Non-pigmented ciliary epithelial cell (primary cell): ENCODE results near the gene ZNF639.

Source experiments
- DNase-seq: peaks from one replicate; pipeline ENCODE4 v3.0.0-alpha.2; 2010; ENCODE audit warnings: low read depth

The ZNF639 gene

GRCh38 chr3:179318876-179319275, 4.0 kb upstream of the ZNF639 start:
- no peak for DNase-seq

DNA sequence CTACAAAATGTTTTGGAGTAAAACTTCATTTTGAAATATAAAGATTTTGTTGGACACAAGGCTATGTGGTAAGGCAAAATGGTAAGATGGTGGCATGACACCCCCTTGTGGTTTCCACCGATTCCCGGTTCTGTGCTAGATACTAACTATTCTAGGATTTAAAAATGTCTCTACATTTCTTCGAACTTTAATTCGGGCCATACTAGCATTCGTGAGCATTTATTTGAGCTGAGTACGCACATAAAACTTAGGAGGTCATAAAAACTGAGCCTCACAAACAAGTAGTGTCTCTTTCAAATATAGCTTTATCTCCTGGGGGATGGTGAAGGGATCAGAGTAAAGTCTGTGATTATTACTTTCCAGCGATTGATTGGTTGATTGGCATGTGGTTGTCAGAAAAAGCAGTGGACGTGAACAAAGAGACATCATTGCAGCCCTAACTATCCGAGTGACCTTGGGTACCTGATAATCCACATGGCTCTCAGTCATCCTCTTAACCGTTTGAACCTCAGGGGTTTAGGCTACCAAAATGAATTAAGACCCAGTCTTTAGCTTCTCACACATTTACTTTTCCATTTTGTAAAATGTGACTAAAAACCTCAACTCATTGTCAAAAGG, 1.1 kb upstream of the ZNF639 start:
- no peak for DNase-seq

DNA sequence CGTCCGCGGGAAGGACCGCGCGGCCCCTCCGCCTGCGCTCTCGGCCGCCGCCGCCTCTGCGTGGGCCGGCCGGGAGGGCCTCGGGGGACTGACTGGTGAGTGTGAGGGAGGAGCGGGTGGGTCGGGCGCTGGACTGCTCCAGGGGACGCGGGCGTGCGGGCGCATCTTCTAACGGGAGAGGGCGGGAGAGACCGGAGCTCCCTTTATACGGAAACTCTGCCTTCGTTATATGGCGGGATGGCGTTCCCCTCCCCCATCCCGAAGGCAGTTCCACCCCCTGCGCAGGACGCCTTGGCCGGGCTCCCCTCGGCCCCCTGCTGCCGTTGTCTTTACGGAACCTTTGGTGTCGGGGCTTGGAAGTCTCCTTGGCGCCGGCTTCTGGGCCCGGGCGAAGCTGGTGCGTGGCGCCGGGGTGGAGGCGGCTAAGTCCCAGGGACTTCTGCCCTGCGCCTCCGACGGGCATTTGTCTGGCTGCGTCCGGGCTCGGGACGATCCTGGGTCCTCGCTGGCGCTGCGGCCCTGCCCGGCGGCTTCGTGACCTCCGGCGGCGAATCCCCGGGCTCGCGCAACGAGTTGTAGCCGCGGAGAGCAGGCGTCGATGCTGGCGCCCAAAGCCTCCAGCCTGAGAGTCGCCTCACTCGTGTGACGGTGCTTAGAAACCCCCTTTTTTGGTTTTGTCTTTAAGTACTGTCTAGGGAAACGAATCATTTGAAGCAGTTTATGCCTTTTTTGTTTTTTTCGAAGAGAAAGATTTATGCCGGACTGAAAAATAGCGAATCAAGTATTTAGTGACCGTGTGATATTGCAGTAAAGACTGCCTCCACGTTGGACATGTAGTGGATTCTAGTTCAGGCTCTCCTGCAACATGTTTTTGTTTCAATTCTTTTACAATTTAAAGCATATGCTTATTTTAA, 623 bp downstream of the ZNF639 start:
- DNase-seq = no peak

DNA sequence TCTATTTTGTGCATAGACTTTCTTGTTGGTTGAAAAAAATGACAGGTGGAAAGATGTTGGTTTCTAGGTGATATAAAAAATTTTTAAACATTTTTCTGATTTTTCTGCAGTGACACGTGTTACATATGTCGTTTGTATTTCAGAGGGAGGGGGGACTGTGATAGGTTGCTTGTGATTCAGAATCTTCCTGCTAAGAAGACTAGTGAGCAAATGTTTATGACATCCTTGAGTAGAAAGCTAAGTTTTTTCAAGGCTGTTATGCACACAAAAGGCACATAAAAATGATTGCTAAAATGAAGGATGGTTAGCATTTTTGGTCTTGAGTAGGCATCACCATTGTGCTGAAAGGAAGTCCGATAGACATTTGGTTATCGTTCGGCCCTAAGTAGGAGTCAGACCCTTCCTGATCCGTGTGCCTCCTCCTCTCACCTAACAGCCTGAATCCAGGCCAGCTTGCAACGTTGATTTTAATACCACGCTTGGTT, 1.5 kb downstream of the ZNF639 start:
- DNase-seq = no peak

GRCh38 chr3:179330438-179330837, 7.6 kb downstream of the ZNF639 start:
- no peak for DNase-seq

GRCh38 chr3:179332240-179332639, 9.4 kb downstream of the ZNF639 start:
- no peak for DNase-seq

- DNase-seq = no peak
Observed at GRCh38 chr3:179333084-179333483, 10.3 kb downstream of the ZNF639 start.

DNA sequence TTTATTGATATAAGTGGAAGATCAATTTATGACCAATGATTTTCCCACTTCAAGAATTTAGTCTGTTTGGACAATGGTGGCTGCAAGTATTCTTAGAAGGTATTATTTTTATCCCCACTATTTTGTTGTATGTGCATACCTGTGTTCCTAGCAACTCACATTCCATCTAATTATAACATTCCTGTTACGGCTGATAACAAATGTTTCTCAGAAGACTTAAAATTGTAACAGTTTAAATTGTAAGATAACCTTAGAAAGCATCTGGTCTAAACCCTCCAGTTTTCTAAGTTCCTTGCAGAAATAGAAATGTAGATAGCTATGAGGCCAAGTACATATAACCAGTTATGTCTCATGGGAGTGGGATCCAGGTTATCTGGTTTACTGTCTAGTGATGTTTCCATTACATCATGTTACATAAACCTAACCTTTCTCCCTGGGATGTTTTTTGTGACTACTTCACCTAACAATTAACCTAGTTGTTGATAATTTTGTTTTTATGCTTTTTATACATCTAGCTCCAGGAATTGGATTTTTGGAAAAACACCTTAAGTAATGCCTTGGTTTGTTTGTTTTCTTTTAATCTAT, 13.6 kb downstream of the ZNF639 start:
- no peak for DNase-seq

DNA sequence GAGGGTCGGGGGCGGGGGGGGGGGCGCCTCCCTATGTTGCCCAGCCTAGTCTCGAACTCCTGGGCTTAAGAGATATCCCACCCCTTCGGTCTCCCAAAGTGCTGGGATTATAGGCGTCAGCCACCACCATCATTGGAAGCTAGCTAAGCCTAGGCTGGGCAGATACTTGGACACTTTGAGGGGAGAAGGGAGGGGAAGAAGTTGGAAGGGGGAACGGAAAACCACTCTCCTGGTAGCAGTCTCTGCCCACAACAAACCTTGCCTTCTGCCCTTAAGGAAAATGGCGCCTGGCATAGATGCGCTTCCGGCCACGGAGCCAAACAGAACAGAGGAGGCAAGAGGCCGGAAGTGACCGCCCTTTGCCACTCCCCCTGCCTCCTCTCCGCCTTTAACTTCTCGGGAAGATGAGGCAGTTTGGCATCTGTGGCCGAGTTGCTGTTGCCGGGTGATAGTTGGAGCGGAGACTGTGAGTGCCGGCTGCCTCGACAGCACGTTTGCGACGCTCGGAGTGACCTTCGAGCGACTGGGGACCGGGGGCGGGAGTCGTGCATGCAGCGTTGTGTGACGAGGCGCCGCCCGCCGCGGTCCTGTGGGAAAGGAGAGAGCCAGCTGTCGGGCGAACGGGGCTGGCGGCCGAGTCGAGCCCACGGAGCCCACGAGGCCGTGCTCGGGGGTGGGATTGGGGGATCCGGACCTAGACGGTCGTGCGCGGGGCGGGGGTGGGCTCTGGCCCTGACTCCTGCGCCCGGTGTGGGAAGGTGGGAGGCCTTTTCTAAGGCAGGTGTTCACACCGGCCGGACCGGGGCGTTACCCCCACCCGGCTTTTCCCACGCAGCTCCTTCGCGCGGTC, 24.7 kb downstream of the ZNF639 start, which contains the start of gene MFN1:
Gene MFN1 (plus strand): TSS at position 365 of the 850 bp plus-strand sequence. CDS start 1,143 bp downstream, outside the sequence.
- peak; percentile 87 for DNase-seq

DNA sequence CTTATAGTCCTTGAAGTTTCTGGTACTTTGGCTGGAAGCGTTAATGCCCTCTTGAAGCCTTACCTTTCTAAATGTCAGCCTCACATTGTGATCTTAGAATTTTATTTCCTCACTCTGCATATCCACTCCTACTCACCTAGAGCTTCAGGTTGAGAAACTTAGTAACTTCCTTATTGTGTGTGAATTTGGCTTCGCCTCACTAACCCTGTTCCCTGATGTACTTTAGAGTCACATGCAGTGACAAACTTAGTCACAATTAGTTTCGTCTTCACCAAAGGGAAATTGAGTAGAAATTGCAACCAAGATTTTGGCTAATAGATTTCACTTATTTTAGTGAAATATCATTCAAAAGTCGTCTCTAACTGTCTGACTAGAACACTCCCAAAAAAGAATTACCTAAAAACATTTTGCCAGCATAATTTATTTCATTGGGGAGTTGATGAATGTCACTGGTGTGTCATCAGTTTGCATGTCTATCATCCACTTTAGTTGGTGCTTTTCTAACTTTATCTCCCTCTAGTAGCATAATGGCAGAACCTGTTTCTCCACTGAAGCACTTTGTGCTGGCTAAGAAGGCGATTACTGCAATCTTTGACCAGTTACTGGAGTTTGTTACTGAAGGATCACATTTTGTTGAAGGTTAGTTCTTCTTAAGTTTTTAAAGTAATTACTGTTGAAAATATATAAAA, 25.6 kb downstream of the ZNF639 start:
- no peak for DNase-seq

DNA sequence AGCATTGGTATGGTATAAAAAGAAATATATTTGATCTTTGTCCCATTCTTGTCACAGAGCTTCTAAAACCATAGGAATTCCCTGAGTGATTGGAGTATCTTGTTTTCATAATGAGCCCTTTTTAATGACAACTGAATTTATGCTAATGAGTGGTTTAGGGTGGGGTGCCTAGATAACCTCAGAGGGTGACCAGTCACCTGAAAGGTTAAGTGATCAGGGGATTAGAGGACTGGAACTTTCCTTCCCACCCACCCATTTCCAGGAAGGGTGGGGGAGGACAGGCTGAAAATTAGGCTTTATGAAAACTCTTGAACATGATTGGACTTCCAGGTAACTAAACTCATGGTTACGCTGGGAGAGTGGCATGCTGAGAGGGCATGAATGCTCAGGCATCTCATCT, 33.2 kb downstream of the ZNF639 start:
- no peak for DNase-seq

DNA sequence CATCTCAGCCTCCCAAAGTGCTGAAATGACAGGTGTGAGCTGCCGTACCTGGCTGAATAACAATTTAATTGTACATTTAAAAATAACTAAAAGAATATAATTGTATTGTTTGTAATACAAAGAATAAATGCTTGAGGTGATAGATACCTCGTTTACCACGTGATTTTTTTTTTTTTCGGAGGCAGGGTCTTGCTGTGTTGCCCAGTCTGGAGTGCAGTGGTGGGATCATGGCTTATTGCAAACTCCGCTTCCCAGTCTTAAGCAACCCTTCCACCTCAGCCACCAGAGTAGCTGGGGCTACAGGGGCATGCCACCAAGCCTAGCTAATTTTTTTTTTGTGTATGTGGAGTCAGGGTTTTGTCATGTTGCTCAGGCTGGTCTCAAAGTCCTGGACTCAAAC, 40.5 kb downstream of the ZNF639 start:
- no peak for DNase-seq

DNA sequence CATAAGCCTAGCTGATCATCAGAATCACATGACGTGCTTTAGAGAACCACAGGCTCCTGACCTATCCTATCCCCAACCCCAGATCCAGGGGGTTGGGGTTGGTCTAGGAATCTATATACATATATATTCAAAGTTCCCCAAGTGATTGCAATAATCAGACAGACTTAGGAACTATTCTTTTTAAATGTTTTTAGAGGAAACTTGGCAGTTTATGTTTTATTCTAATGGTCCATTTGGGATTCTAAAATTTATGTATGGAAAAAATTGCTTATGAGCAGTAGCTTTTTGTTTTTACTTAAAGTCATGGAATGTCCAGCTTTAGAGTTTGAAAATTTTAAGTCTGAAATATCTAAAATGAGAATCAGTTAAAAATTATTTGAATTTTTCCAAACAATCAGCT, 46.8 kb downstream of the ZNF639 start:
- DNase-seq = no peak

DNA sequence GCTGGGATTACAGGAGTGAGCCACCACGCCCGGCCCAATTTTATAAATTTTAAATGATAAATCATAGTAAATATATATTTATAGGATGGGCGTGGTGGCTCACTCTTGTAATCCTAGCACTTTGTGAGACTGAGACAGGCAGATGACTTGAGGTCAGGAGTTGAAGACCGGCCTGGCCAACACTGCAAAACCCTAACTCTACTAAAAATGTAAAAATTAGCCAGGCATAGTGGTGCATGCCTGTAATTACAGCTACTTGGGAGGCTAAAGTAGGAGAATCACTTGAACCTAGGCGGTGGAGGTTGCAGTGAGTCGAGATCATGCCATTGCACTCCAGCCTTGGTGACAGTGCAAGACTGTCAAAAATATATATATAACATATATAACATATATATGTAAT, 51.1 kb downstream of the ZNF639 start:
- DNase-seq = no peak

DNA sequence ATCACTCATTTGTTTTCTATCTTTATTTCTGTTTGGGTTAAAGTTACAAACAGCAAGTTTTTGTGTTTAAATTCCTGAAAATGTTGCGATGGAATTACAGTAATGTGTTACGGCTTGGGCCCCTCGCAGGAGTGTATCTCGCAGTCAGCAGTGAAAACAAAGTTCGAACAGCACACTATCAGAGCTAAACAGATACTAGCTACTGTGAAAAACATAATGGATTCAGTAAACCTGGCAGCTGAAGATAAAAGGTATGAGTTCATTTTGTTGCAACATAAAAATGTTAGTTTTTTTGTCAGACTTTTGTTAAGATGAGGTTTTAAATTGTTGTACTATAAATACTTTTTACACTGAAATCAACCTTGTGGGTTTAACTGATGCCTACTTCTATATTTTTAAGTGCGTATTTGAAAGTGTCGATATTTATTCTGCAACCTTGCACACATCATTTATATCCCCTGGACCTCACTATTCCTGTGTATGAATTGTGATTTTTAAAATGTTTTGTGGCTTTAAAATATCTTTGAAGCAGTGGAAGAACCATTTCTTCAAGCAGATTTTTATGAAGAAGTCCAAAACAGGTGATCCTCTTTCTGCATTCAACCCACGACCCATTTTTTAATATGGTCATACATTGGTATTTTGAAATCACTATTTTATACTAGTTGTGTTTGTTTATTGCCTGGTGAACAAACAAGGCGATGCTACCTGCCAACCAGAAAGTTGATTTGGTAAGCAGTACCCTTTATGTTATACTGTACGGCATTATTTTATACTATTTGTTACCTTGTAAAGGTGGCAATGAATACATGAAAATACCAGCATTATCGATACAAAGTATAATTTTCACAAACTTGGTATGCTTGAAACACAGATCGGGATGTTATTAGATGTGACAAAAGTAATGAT, 52.5 kb downstream of the ZNF639 start:
- no peak for DNase-seq

DNA sequence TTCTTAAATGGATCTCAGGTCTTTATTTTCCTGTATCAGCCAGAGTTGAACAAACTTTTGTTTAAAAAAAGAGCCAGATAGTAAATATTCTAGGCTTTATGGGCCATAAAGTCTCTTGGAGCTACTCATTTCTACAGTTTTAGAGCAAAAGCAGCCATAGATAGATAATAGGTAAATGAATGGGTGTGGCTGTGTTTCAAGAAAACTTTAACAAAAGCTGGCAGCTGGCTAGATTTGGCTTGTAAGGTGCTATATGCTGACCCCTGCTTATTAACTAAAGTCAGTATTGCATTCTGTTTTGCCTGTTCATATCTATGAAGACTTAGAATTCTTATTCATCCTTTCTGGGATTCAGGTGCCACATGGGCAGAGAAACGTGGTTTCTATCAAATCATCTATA, 53.6 kb downstream of the ZNF639 start:
- DNase-seq = no peak
